GM12878 (cell line): ENCODE measurements around the gene EPS8. TPM values are rescaled to one million over a fixed set of nuclear protein-coding genes. Genes with fewer than 3 reads are reported as not detected.

Experiments
- ATAC-seq: fragments of 200-7000 bp; cut with Tn5 transposase; 3 replicates; pipeline ENCODE4 v1.9.1; 2020; ENCODE audit warnings: mild to moderate bottlenecking, moderate library complexity
- BruUV-seq: library from RNA; stranded (reverse); fragments of 400-500 nt; replicated peaks from 2 replicates; lab custom pipeline; 2021; lab: Mats Ljungman, UMichigan
- CTCF ChIA-PET: fragments of 300-600 bp; sonication (Branson Sonifier 250); formaldehyde crosslinking; extraction: SDS; loops from one replicate; lab custom pipeline; 2021; ENCODE audit warnings: inconsistent platforms; lab: Yijun Ruan, JAX
- POLR2A ChIA-PET: fragments of 350-600 bp; formaldehyde crosslinking; extraction: SDS; loops from one replicate; lab custom pipeline; 2021; ENCODE audit warnings: inconsistent platforms; lab: Charles Lee
- RAD21 ChIA-PET: fragments of 300-600 bp; sonication (Branson Sonifier 250); formaldehyde crosslinking; loops from one replicate; lab custom pipeline; 2023; ENCODE audit warnings: antibody characterized with exemption; ENCODE audit not compliant: unreplicated experiment; lab: Charles Lee
- SMC1A ChIA-PET: fragments of 300-600 bp; sonication (Branson Sonifier 250); formaldehyde crosslinking; loops from one replicate; lab custom pipeline; 2023; ENCODE audit not compliant: unreplicated experiment, uncharacterized antibody; lab: Charles Lee
- DNase-seq: peaks from one replicate; pipeline ENCODE4 v3.0.0-alpha.2; 2011; ENCODE audit warnings: low read depth, low spot score
- FAIRE-seq: peaks from 3 replicates; lab custom pipeline; 2011; peaks lifted over from hg19 to GRCh38; lab: Jason Lieb, UNC
- H2AFZ ChIP-seq: 2 replicates; pipeline ENCODE4 v1.6.0; 2011; ENCODE audit warnings: low read depth, low read length, control low read depth; ENCODE audit not compliant: control insufficient read depth
- H3K27ac ChIP-seq: 2 replicates; pipeline ENCODE4 v1.5.1; 2011; ENCODE audit warnings: control low read depth; ENCODE audit not compliant: control insufficient read depth, insufficient read depth
- H3K27me3 ChIP-seq, 2 experiments: replicated peaks in 1 of 2; 2 replicates each; pipeline versions ENCODE4 v1.6.0 to v1.6.1; 2011; ENCODE audit warnings: low read length in 1 of 2; ENCODE audit not compliant: control insufficient read depth in 2 of 2, insufficient read depth in 2 of 2
- H3K36me3 ChIP-seq, 2 experiments: 2 replicates each; pipeline ENCODE4 v1.5.1; 2011; ENCODE audit warnings: low read length in 1 of 2; ENCODE audit not compliant: control insufficient read depth in 2 of 2, insufficient read depth in 2 of 2
- H3K4me1 ChIP-seq: 2 replicates; pipeline ENCODE4 v1.6.1; 2011; ENCODE audit warnings: mild to moderate bottlenecking, low read length, moderate library complexity, mixed read lengths; ENCODE audit not compliant: control insufficient read depth, insufficient read depth
- H3K4me2 ChIP-seq: 2 replicates; pipeline ENCODE4 v1.6.0; 2011; ENCODE audit warnings: control low read depth; ENCODE audit not compliant: control insufficient read depth, insufficient read depth
- H3K4me3 ChIP-seq: fragments of 200-600 bp; sonication (generic); 2 replicates; pipeline ENCODE4 v1.5.1; 2016
- H3K79me2 ChIP-seq: 2 replicates; pipeline ENCODE4 v1.6.0; 2011; ENCODE audit warnings: low read length; ENCODE audit not compliant: control insufficient read depth, insufficient read depth
- H3K9ac ChIP-seq: 2 replicates; pipeline ENCODE4 v1.8.0; 2011; ENCODE audit warnings: low read length, control low read depth, mixed read lengths; ENCODE audit not compliant: control insufficient read depth, insufficient read depth
- H3K9me3 ChIP-seq: replicated peaks from 3 replicates; pipeline ENCODE4 v1.5.1; 2011; ENCODE audit warnings: mild to moderate bottlenecking, low read length; ENCODE audit not compliant: control insufficient read depth, insufficient read depth
- H4K20me1 ChIP-seq: 2 replicates; pipeline ENCODE4 v1.6.0; 2011; ENCODE audit not compliant: control insufficient read depth, insufficient read depth
- ASH2L ChIP-seq: fragments of 300-600, 200-600 bp; sonication (generic); IDR thresholded peaks from 2 replicates; pipeline ENCODE4 v1.6.1; 2017; ENCODE audit warnings: low read depth, mild to moderate bottlenecking, borderline replicate concordance
- BRCA1 ChIP-seq: IDR thresholded peaks from 2 replicates; pipeline ENCODE4 v1.6.1; 2011; ENCODE audit warnings: low read depth, low read length, improper control_type of control experiment
- CHD2 ChIP-seq: IDR thresholded peaks from 2 replicates; pipeline ENCODE4 v1.6.1; 2011; ENCODE audit warnings: low read depth, low read length, improper control_type of control experiment, borderline replicate concordance
- CREM ChIP-seq: IDR thresholded peaks from 2 replicates; pipeline ENCODE4 v1.6.1; 2014; ENCODE audit warnings: antibody characterized with exemption, low read depth
- EED ChIP-seq: sonication (generic); IDR thresholded peaks from 2 replicates; pipeline ENCODE4 v1.6.1; 2016; ENCODE audit warnings: antibody characterized with exemption, low read depth
- EP300 ChIP-seq, 2 experiments: fragments of 150-350 bp in 1 of 2; IDR thresholded peaks; 2 replicates each; pipeline ENCODE4 v1.6.1; 2011 to 2012; ENCODE audit warnings: low read depth in 2 of 2, low read length in 2 of 2, borderline replicate concordance in 1 of 2, improper control_type of control experiment in 1 of 2, inconsistent platforms in 1 of 2; ENCODE audit not compliant: control insufficient read depth in 1 of 2
- KAT2A ChIP-seq: conservative IDR thresholded peaks from 2 replicates; pipeline ENCODE4 v1.6.1; 2011; ENCODE audit warnings: low read depth, low read length; ENCODE audit not compliant: control insufficient read depth
- LARP7 ChIP-seq: fragments of 450-650 bp; IDR thresholded peaks from 2 replicates; pipeline ENCODE4 v1.6.1; 2017; ENCODE audit warnings: mild to moderate bottlenecking
- NFYA ChIP-seq: IDR thresholded peaks from 2 replicates; pipeline ENCODE4 v1.6.1; 2011; ENCODE audit warnings: low read depth, mild to moderate bottlenecking, low read length, improper control_type of control experiment, borderline replicate concordance
- RAD21 ChIP-seq: IDR thresholded peaks from 2 replicates; pipeline ENCODE4 v1.6.1; 2011; ENCODE audit warnings: mild to moderate bottlenecking, low read depth, low read length, moderate library complexity; ENCODE audit not compliant: insufficient read depth
- RFX5 ChIP-seq: IDR thresholded peaks from 2 replicates; pipeline ENCODE4 v1.6.1; 2011; ENCODE audit warnings: low read depth, low read length, improper control_type of control experiment
- SIN3A ChIP-seq: IDR thresholded peaks from 2 replicates; pipeline ENCODE4 v1.6.1; 2012; ENCODE audit warnings: low read depth, low read length, improper control_type of control experiment
- SREBF2 ChIP-seq: IDR thresholded peaks from 2 replicates; pipeline ENCODE4 v1.6.1; 2012; ENCODE audit warnings: mild to moderate bottlenecking, low read length
- ZNF24 ChIP-seq: fragments of 450-650 bp; IDR thresholded peaks from 2 replicates; pipeline ENCODE4 v1.6.1; 2017; ENCODE audit warnings: antibody characterized with exemption, mild to moderate bottlenecking
- whole genome bisulfite sequencing: methylation state at CpG from one replicate; pipeline ENCODE4 v1.1.6; 2016; ENCODE audit warnings: low lambda C conversion rate; ENCODE audit not compliant: insufficient replicate concordance, insufficient coverage; ENCODE audit errors: missing lambda C conversion rate; 5-methylcytosine and 5-hydroxymethylcytosine counted together
- in situ Hi-C: fragments of 300-500 bp; cut with MboI; formaldehyde crosslinking; loops from 9 replicates; pipeline ENCODE4 v1.14.3; 2018; ENCODE audit warnings: mixed read lengths
- intact Hi-C: fragments of 100-400 bp; cut with micrococcal nuclease; formaldehyde crosslinking; loops from one replicate; pipeline ENCODE4 v1.14.2; 2022; ENCODE audit not compliant: unreplicated experiment
- polyA plus RNA-seq, 11 experiments: library from polyadenylated mRNA; depleted of rRNA in 4 of 11; unstranded in 6 of 11; stranded (reverse) in 5 of 11; fragments of >200 nt; fragmentation: Nextera tagmentation in 4 of 11; fragmentation: Illumina TruSeq in 1 of 11; extraction: Ambion mirVana in 4 of 11; extraction: Trizol in 1 of 11; gene quantifications; 1 replicate in 1 of 11; 2 replicates in 10 of 11; pipeline versions ENCODE4 v1.2.1 to v1.2.3, GENCODE V29; 2011 to 2016; ENCODE audit warnings: inconsistent platforms in 2 of 11, missing spikeins in 2 of 11, low read depth in 1 of 11
- total RNA-seq, 4 experiments: library from RNA; depleted of rRNA in 3 of 4; stranded (reverse); fragments of >200 nt in 3 of 4; fragmentation: Illumina TruSeq in 1 of 4; extraction: Trizol in 1 of 4; gene quantifications; 2 replicates each; pipeline versions ENCODE4 v1.2.1 to v1.2.3, GENCODE V29; 2013 to 2021
- TF ChIP-seq, protein P1 (sequence below): IDR thresholded peaks from 2 replicates; pipeline ENCODE4 v1.6.1; 2012; ENCODE audit warnings: low read length, inconsistent platforms
- TF ChIP-seq, protein P2 (sequence below): IDR thresholded peaks from 2 replicates; pipeline ENCODE4 v1.6.1; 2012; ENCODE audit warnings: low read depth, low read length, improper control_type of control experiment
- TF ChIP-seq, protein P3 (sequence below): fragments of 450-650 bp; IDR thresholded peaks from 2 replicates; pipeline ENCODE4 v1.6.1; 2016; ENCODE audit warnings: mild to moderate bottlenecking, moderate library complexity, borderline replicate concordance
- TF ChIP-seq, protein P4 (sequence below): fragments of 450-650 bp; IDR thresholded peaks from 2 replicates; pipeline ENCODE4 v1.6.1; 2016; ENCODE audit warnings: mild to moderate bottlenecking

The EPS8 gene
- total and polyA plus RNA-seq, 10 of the 15 experiments (the other 5 are each of a cell fraction or from before 2014, with no cell fraction given) = 1.3 to 127 (median 3.4) TPM

DNA sequence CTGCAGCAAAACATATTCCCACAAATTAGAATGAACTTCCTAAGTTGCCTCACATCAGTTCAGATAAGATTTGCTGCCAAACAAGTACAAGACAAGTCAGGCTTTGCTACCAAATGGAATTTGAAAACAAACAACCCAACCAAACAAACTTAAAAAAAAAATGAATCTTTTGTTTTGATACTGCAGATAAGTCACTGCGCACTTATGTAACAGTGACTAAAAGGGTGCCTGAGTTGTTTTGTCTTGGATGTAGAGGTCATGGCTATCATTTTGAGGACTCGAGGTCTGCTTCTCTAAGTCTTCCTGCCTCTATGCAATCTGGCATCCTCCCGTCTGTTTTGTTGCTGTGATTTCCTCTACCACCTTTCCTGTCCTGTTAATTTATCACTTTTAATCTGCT, 11.1 kb upstream of the EPS8 start:
- H3K27ac ChIP-seq = no peak overlapping the region
- DNase-seq (no peak), ATAC-seq (no peak), FAIRE-seq (no peak)
- no peaks in the 10 kb centered on the region; a peak in 1 of 4 replicates for H3K27me3 ChIP-seq
- 52% methylated on average over 3 of the region's 3 CpGs for WGBS
- H3K4me2 ChIP-seq = no peak overlapping the region
- H3K4me1 ChIP-seq = no peaks in the 10 kb centered on the region
- CTCF ChIA-PET = interaction anchor here (1.0 kb wide), 1 partner anchor 8 kb away, joined by 3 read pairs; no protein-coding TSS in a partner anchor
- H3K79me2 ChIP-seq = no peaks in the 10 kb centered on the region
- SMC1A ChIA-PET = interaction anchor here (1.2 to 1.5 kb wide), 2 partner anchors 29 to 43 kb away, joined by 3 to 4 read pairs; no protein-coding TSS in a partner anchor
- intact Hi-C loops = no loop called here
- H3K9ac ChIP-seq = no peak overlapping the region
- in situ Hi-C loops = no loop called here
- H2AFZ ChIP-seq = no peak overlapping the region
- RAD21 ChIA-PET = no interaction called here
- H3K4me3 ChIP-seq = no peak overlapping the region
- POLR2A ChIA-PET = no interaction called here
- no peaks in the 10 kb centered on the region for H3K36me3 ChIP-seq
- H4K20me1 ChIP-seq = no peaks in the 10 kb centered on the region
- no TSS peak for BruUV-seq
- no peaks in the 10 kb centered on the region for H3K9me3 ChIP-seq
- TF ChIP-seq RAD21 = no peak
- TF ChIP-seq CREM = no peak
- no peak for TF ChIP-seq RFX5
- TF ChIP-seq CHD2 = no peak
- no peak for TF ChIP-seq BRCA1
- no peak for TF ChIP-seq EP300 (IDR thresholded peaks at IDR 0.05; ENCODE audit: borderline replicate concordance in 1 of 2, control insufficient read depth in 1 of 2, low read depth in 2 of 2, low read length in 2 of 2)
- TF ChIP-seq SREBF2 = no peak
- TF ChIP-seq KAT2A = no peak
- TF ChIP-seq, protein P1, sequence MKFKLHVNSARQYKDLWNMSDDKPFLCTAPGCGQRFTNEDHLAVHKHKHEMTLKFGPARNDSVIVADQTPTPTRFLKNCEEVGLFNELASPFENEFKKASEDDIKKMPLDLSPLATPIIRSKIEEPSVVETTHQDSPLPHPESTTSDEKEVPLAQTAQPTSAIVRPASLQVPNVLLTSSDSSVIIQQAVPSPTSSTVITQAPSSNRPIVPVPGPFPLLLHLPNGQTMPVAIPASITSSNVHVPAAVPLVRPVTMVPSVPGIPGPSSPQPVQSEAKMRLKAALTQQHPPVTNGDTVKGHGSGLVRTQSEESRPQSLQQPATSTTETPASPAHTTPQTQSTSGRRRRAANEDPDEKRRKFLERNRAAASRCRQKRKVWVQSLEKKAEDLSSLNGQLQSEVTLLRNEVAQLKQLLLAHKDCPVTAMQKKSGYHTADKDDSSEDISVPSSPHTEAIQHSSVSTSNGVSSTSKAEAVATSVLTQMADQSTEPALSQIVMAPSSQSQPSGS = no peak
- TF ChIP-seq, protein P2, sequence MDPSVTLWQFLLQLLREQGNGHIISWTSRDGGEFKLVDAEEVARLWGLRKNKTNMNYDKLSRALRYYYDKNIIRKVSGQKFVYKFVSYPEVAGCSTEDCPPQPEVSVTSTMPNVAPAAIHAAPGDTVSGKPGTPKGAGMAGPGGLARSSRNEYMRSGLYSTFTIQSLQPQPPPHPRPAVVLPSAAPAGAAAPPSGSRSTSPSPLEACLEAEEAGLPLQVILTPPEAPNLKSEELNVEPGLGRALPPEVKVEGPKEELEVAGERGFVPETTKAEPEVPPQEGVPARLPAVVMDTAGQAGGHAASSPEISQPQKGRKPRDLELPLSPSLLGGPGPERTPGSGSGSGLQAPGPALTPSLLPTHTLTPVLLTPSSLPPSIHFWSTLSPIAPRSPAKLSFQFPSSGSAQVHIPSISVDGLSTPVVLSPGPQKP = no peak
- TF ChIP-seq SIN3A = no peak
- TF ChIP-seq, protein P3, sequence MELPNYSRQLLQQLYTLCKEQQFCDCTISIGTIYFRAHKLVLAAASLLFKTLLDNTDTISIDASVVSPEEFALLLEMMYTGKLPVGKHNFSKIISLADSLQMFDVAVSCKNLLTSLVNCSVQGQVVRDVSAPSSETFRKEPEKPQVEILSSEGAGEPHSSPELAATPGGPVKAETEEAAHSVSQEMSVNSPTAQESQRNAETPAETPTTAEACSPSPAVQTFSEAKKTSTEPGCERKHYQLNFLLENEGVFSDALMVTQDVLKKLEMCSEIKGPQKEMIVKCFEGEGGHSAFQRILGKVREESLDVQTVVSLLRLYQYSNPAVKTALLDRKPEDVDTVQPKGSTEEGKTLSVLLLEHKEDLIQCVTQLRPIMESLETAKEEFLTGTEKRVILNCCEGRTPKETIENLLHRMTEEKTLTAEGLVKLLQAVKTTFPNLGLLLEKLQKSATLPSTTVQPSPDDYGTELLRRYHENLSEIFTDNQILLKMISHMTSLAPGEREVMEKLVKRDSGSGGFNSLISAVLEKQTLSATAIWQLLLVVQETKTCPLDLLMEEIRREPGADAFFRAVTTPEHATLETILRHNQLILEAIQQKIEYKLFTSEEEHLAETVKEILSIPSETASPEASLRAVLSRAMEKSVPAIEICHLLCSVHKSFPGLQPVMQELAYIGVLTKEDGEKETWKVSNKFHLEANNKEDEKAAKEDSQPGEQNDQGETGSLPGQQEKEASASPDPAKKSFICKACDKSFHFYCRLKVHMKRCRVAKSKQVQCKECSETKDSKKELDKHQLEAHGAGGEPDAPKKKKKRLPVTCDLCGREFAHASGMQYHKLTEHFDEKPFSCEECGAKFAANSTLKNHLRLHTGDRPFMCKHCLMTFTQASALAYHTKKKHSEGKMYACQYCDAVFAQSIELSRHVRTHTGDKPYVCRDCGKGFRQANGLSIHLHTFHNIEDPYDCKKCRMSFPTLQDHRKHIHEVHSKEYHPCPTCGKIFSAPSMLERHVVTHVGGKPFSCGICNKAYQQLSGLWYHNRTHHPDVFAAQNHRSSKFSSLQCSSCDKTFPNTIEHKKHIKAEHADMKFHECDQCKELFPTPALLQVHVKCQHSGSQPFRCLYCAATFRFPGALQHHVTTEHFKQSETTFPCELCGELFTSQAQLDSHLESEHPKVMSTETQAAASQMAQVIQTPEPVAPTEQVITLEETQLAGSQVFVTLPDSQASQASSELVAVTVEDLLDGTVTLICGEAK = no peak
- TF ChIP-seq EED = no peak
- TF ChIP-seq ZNF24 = no peak
- no peak for TF ChIP-seq ASH2L
- no peak for TF ChIP-seq LARP7
- TF ChIP-seq, protein P4, sequence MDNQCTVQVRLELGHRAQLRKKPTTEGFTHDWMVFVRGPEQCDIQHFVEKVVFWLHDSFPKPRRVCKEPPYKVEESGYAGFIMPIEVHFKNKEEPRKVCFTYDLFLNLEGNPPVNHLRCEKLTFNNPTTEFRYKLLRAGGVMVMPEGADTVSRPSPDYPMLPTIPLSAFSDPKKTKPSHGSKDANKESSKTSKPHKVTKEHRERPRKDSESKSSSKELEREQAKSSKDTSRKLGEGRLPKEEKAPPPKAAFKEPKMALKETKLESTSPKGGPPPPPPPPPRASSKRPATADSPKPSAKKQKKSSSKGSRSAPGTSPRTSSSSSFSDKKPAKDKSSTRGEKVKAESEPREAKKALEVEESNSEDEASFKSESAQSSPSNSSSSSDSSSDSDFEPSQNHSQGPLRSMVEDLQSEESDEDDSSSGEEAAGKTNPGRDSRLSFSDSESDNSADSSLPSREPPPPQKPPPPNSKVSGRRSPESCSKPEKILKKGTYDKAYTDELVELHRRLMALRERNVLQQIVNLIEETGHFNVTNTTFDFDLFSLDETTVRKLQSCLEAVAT = no peak
- no peak for TF ChIP-seq NFYA
